SH-SY5Y (cell line): Measurements from ENCODE around the gene ADCY5.

Source experiments
- GATA2 ChIP-seq: IDR thresholded peaks from 2 replicates; pipeline ENCODE4 v1.6.1; 2011; ENCODE audit warnings: mild to moderate bottlenecking, low read depth, low read length
- GATA3 ChIP-seq: IDR thresholded peaks from 2 replicates; pipeline ENCODE4 v1.6.1; 2011; ENCODE audit warnings: low read depth, mild to moderate bottlenecking, low read length, moderate library complexity

DNA sequence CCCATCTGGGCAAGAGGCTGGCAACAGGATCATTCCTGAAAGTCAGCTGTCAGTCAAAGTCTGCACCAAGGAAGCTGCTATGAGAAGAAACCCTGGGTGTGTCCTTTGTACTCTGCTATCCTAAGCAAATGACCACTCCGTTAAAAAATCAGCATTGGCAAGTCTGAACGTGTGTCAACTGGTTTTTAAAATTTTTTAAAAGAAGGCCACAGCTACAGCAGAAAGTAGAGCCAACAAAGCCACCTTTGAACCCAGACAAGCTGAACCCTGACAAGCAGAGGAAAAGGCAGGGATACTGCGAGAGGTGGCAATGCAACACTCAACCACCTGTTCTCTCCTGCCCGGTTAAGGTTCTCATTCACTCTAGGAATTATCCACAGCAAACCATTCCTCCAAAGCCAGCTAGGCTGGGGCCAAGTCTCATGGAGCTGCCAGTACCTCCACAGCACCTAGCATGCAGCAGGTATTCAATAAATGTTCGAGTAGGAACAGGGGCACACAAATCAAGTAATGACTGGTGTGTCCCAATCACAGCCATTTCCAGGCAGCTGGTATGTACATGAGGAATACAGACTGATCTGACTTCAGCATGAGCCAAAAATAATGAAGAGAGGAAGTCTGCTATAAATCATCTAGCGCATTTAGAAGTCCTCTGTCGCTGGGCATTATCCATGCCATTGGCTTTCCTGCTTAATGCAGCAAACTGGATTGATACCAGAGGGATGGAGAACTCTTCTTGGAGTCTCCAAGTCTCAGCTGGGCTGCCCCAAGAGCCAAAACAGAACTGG is 76.0 kb downstream of the ADCY5 start:
- TF ChIP-seq GATA2: no peak
- TF ChIP-seq GATA3: no peak
